Measurements from ENCODE around the gene PLCL1.

PLCL1 gene

GRCh38 chr2:197934934-197935289, 130.5 kb downstream of the PLCL1 start:
- DNase-seq (ENCODE audit: low spot score), result no peak
- in situ Hi-C loops (cut with MboI; ENCODE audit: low sequenced_read_pairs, unreplicated experiment), result no loop called here

GRCh38 chr2:197937814-197938213, 133.4 kb downstream of the PLCL1 start:
- TF ChIP-seq CTCF (IDR thresholded peaks at IDR 0.05; ENCODE audit: borderline replicate concordance, control extremely low read depth, extremely low read depth, insufficient read depth, missing control alignments), result no peak
- in situ Hi-C loops (cut with MboI; ENCODE audit: low sequenced_read_pairs, unreplicated experiment), result no loop called here
- no peak for DNase-seq (ENCODE audit: low spot score)

More at GRCh38 chr2:197934934-197935289, 130.5 kb downstream of the PLCL1 start:
- TF ChIP-seq CTCF (IDR thresholded peaks at IDR 0.05; ENCODE audit: borderline replicate concordance, control extremely low read depth, extremely low read depth, insufficient read depth, missing control alignments), result no peak

DNA sequence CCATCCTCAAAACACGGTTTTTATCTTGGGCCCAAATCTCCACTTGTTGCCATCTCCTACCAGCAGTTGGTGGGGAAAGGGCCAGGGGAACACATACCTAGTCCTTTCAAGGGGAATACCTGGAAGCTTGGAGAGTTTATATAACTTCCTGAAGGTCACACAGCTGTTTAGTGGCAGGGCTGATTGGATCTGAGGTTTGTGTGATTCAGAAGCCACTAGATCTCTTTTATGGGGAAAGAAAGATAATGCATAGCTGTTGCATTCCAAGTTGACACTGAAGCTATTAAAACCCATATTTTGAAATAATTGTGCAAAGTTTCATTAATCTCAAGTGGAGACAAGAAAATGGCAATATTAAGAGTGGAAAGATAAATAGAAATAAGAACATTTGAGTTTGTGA, 134.2 kb downstream of the PLCL1 start:
- in situ Hi-C loops (cut with MboI; ENCODE audit: low sequenced_read_pairs, unreplicated experiment), result no loop called here
- no peak for DNase-seq (ENCODE audit: low spot score)
- no peak for TF ChIP-seq CTCF (IDR thresholded peaks at IDR 0.05; ENCODE audit: borderline replicate concordance, control extremely low read depth, extremely low read depth, insufficient read depth, missing control alignments)

- TF ChIP-seq CTCF (IDR thresholded peaks at IDR 0.05; ENCODE audit: borderline replicate concordance, control extremely low read depth, extremely low read depth, insufficient read depth, missing control alignments), result no peak
- no peak for DNase-seq (ENCODE audit: low spot score)
- in situ Hi-C loops (cut with MboI; ENCODE audit: low sequenced_read_pairs, unreplicated experiment), result no loop called here
Measured at GRCh38 chr2:197939787-197940186, 135.4 kb downstream of the PLCL1 start.

DNA sequence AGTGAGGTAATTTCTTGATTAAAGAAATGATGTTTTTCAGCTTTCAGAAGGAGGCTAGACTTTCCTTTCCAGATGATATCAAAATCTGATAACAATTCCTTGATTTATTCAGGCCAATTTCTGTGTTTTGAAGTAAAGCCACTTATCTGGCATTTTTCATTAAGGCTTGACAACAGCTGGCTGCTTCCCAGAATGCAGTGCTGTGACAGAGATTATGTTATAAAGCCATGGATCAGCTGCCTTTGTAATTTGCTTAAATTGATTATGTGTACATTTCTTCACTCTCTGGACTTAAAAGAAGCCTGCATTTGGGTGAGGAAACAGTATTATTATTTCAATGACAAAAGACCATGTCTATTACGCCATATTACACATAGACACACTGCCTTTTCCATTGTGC, 136.0 kb downstream of the PLCL1 start:
- no peak for TF ChIP-seq CTCF (IDR thresholded peaks at IDR 0.05; ENCODE audit: borderline replicate concordance, control extremely low read depth, extremely low read depth, insufficient read depth, missing control alignments)
- no peak for DNase-seq (ENCODE audit: low spot score)
- in situ Hi-C loops (cut with MboI; ENCODE audit: low sequenced_read_pairs, unreplicated experiment), result no loop called here

- DNase-seq (ENCODE audit: low spot score), result no peak
- no peak for TF ChIP-seq CTCF (IDR thresholded peaks at IDR 0.05; ENCODE audit: borderline replicate concordance, control extremely low read depth, extremely low read depth, insufficient read depth, missing control alignments)
- in situ Hi-C loops (cut with MboI; ENCODE audit: low sequenced_read_pairs, unreplicated experiment), result no loop called here
Measured at GRCh38 chr2:197941715-197942114, 137.3 kb downstream of the PLCL1 start.

- DNase-seq (ENCODE audit: low spot score), result no peak
Measured at GRCh38 chr2:197943731-197944130, 139.3 kb downstream of the PLCL1 start.

More at GRCh38 chr2:197943731-197944130, 139.3 kb downstream of the PLCL1 start:
- no peak for TF ChIP-seq CTCF (IDR thresholded peaks at IDR 0.05; ENCODE audit: borderline replicate concordance, control extremely low read depth, extremely low read depth, insufficient read depth, missing control alignments)
- in situ Hi-C loops (cut with MboI; ENCODE audit: low sequenced_read_pairs, unreplicated experiment), result no loop called here

All from GM13976 (cell line).